Suprapubic skin (tissue), 4 donors: Measurements from ENCODE around the gene TBC1D22A. TPM values are rescaled to one million over a fixed set of nuclear protein-coding genes. Genes with fewer than 3 reads are reported as not detected.

Experiments
- DNase-seq, 2 donors: peaks; one replicate each; pipeline ENCODE4 v3.0.0-alpha.2; 2019; ENCODE audit warnings: low spot score in 2 of 2
- H3K27ac ChIP-seq: fragments of 200-600 bp; sonication (generic); one replicate; pipeline ENCODE4 v1.5.1; 2019
- H3K27me3 ChIP-seq: fragments of 200-600 bp; sonication (generic); one replicate; pipeline ENCODE4 v1.5.1; 2019
- H3K36me3 ChIP-seq: fragments of 200-600 bp; sonication (generic); one replicate; pipeline ENCODE4 v1.5.1; 2019
- H3K4me1 ChIP-seq: fragments of 200-600 bp; sonication (generic); one replicate; pipeline ENCODE4 v1.5.1; 2019
- H3K4me3 ChIP-seq: fragments of 200-600 bp; sonication (generic); one replicate; pipeline ENCODE4 v1.5.1; 2019; ENCODE audit warnings: mild to moderate bottlenecking
- H3K9me3 ChIP-seq: fragments of 200-600 bp; sonication (generic); one replicate; pipeline ENCODE4 v1.5.1; 2019
- CTCF ChIP-seq, 2 donors: fragments of 200-600 bp in 1 of 2; fragments of 450-650 bp in 1 of 2; sonication (generic) in 1 of 2; IDR thresholded peaks; one replicate each; pipeline ENCODE4 v1.5.1; 2016 to 2019; ENCODE audit warnings: antibody characterized with exemption in 2 of 2, mild to moderate bottlenecking in 1 of 2, moderate library complexity in 1 of 2
- EP300 ChIP-seq: sonication (generic); formaldehyde crosslinking; IDR thresholded peaks from one replicate; pipeline ENCODE4 v1.6.1; 2017; ENCODE audit warnings: antibody characterized with exemption
- POLR2A ChIP-seq, 2 donors: fragments of 450-650 bp; IDR thresholded peaks; one replicate each; pipeline ENCODE4 v1.6.1; 2017; ENCODE audit warnings: antibody characterized with exemption in 2 of 2, mild to moderate bottlenecking in 2 of 2, moderate library complexity in 2 of 2
- POLR2AphosphoS5 ChIP-seq, 3 donors: sonication (generic); formaldehyde crosslinking; IDR thresholded peaks; one replicate each; pipeline ENCODE4 v1.6.1; 2017; ENCODE audit warnings: antibody characterized with exemption in 3 of 3
- WGBS: methylation state at CpG from one replicate; pipeline ENCODE4 v1.1.5; 2018; 5-methylcytosine and 5-hydroxymethylcytosine counted together
- total RNA-seq, 4 donors: library from RNA; depleted of rRNA; stranded (reverse); fragments of >200 nt; gene quantifications; one replicate each; pipeline ENCODE4 v1.1.0, GENCODE V29; 2016

The TBC1D22A gene
- total RNA-seq, 4 donors from 2014 or later: 24.8 to 43.2 (median 35.4) TPM

- DNase-seq: no peak
- Histone ChIP-seq H3K9me3 (no peaks in the 10 kb centered on the region), H3K4me3 (no peak overlapping the region), H3K36me3 (no peaks in the 10 kb centered on the region), H3K27ac (no peak overlapping the region), H3K27me3 (no peaks in the 10 kb centered on the region), H3K4me1 (peaks cover 43% of the 10 kb centered on the region)
- WGBS: 53% methylated on average over 13 of the region's 15 CpGs
- TF ChIP-seq POLR2AphosphoS5 (IDR thresholded peaks at IDR 0.05): no peak
- TF ChIP-seq POLR2A (IDR thresholded peaks at IDR 0.05): no peak
- TF ChIP-seq EP300: no peak
- no peak for TF ChIP-seq CTCF (IDR thresholded peaks at IDR 0.05)
Measured at GRCh38 chr22:46748908-46749675, 13.4 kb upstream of the TBC1D22A start.

GRCh38 chr22:46749682-46750529 lies 12.5 kb upstream of the TBC1D22A start:
- TF ChIP-seq POLR2AphosphoS5 (IDR thresholded peaks at IDR 0.05): no peak
- TF ChIP-seq POLR2A (IDR thresholded peaks at IDR 0.05): no peak
- TF ChIP-seq CTCF (IDR thresholded peaks at IDR 0.05): no peak
- Histone ChIP-seq H3K36me3 (no peaks in the 10 kb centered on the region), H3K4me1 (peaks cover 51% of the 10 kb centered on the region), H3K9me3 (no peaks in the 10 kb centered on the region), H3K27me3 (no peaks in the 10 kb centered on the region), H3K27ac (no peak overlapping the region), H3K4me3 (no peak overlapping the region)
- DNase-seq: no peak
- WGBS: 77% methylated on average over 14 of the region's 14 CpGs

- H3K9me3 ChIP-seq: no peaks in the 10 kb centered on the region
- TF ChIP-seq CTCF (IDR thresholded peaks at IDR 0.05) (no peak), POLR2AphosphoS5 (IDR thresholded peaks at IDR 0.05) (no peak), POLR2A (IDR thresholded peaks at IDR 0.05) (no peak), EP300 (no peak)
- no peaks in the 10 kb centered on the region for H3K27me3 ChIP-seq
- H3K4me1 ChIP-seq: peaks cover 53% of the 10 kb centered on the region
- no peak overlapping the region for H3K27ac ChIP-seq
- no peak for DNase-seq
- 86% methylated on average over 5 of the region's 5 CpGs for WGBS
- H3K4me3 ChIP-seq: no peak overlapping the region
- no peaks in the 10 kb centered on the region for H3K36me3 ChIP-seq
Measured at GRCh38 chr22:46750530-46750800, 12.0 kb upstream of the TBC1D22A start.

GRCh38 chr22:46750863-46751443 lies 11.5 kb upstream of the TBC1D22A start:
- Histone ChIP-seq H3K9me3 (no peaks in the 10 kb centered on the region), H3K4me3 (no peak overlapping the region), H3K27me3 (no peaks in the 10 kb centered on the region), H3K27ac (no peak overlapping the region), H3K4me1 (peaks cover 53% of the 10 kb centered on the region), H3K36me3 (no peaks in the 10 kb centered on the region)
- TF ChIP-seq EP300 (no peak), CTCF (IDR thresholded peaks at IDR 0.05) (no peak), POLR2AphosphoS5 (IDR thresholded peaks at IDR 0.05) (no peak), POLR2A (IDR thresholded peaks at IDR 0.05) (no peak)
- WGBS: 71% methylated on average over 12 of the region's 12 CpGs
- DNase-seq: peak in 1 of 2 donors; percentile 57
